ENCODE measurements around the gene UBAC2.
A peak's percentile ranks its signal among the peaks of the same experiment; 100 is the strongest.

UBAC2 gene

GRCh38 chr13:99270518-99270917 is 69.9 kb downstream of the UBAC2 start:
- no peak for DNase-seq (ENCODE audit: low read depth)

GRCh38 chr13:99271249-99271648 is 70.6 kb downstream of the UBAC2 start:
- no peak for DNase-seq (ENCODE audit: low read depth)

- DNase-seq (ENCODE audit: low read depth): no peak
Observed at GRCh38 chr13:99272481-99272880, 71.8 kb downstream of the UBAC2 start.

GRCh38 chr13:99273128-99273527 is 72.5 kb downstream of the UBAC2 start:
- DNase-seq (ENCODE audit: low read depth): no peak

- DNase-seq (ENCODE audit: low read depth): no peak
Observed at GRCh38 chr13:99275093-99275469, 74.4 kb downstream of the UBAC2 start.

GRCh38 chr13:99276706-99277105 is 76.1 kb downstream of the UBAC2 start:
- no peak for DNase-seq (ENCODE audit: low read depth)

GRCh38 chr13:99277629-99278028 is 77.0 kb downstream of the UBAC2 start:
- no peak for DNase-seq (ENCODE audit: low read depth)

- no peak for DNase-seq (ENCODE audit: low read depth)
Observed at GRCh38 chr13:99278200-99278599, 77.5 kb downstream of the UBAC2 start.

- no peak for DNase-seq (ENCODE audit: low read depth)
Observed at GRCh38 chr13:99278843-99279242, 78.2 kb downstream of the UBAC2 start.

GRCh38 chr13:99279637-99280036 is 79.0 kb downstream of the UBAC2 start:
- DNase-seq (ENCODE audit: low read depth): no peak

- no peak for DNase-seq (ENCODE audit: low read depth)
Observed at GRCh38 chr13:99280166-99280565, 79.5 kb downstream of the UBAC2 start.

GRCh38 chr13:99281811-99282263 is 81.2 kb downstream of the UBAC2 start:
- DNase-seq (ENCODE audit: low read depth): peak; percentile 42

- no peak for DNase-seq (ENCODE audit: low read depth)
Observed at GRCh38 chr13:99282264-99283231, 81.9 kb downstream of the UBAC2 start.

- no peak for DNase-seq (ENCODE audit: low read depth)
Observed at GRCh38 chr13:99285432-99286182, 85.0 kb downstream of the UBAC2 start.

- DNase-seq (ENCODE audit: low read depth): no peak
Observed at GRCh38 chr13:99287551-99287950, 86.9 kb downstream of the UBAC2 start.

GRCh38 chr13:99288089-99288488 is 87.4 kb downstream of the UBAC2 start:
- DNase-seq (ENCODE audit: low read depth): no peak

- no peak for DNase-seq (ENCODE audit: low read depth)
Observed at GRCh38 chr13:99289271-99289670, 88.6 kb downstream of the UBAC2 start.

- no peak for DNase-seq (ENCODE audit: low read depth)
Observed at GRCh38 chr13:99289674-99290337, 89.2 kb downstream of the UBAC2 start.

- no peak for DNase-seq (ENCODE audit: low read depth)
Observed at GRCh38 chr13:99290894-99291293, 90.2 kb downstream of the UBAC2 start.

GRCh38 chr13:99293178-99293577 is 92.5 kb downstream of the UBAC2 start:
- DNase-seq (ENCODE audit: low read depth): no peak

- DNase-seq (ENCODE audit: low read depth): no peak
Observed at GRCh38 chr13:99294198-99294597, 93.5 kb downstream of the UBAC2 start.

- DNase-seq (ENCODE audit: low read depth): no peak
Observed at GRCh38 chr13:99294958-99295357, 94.3 kb downstream of the UBAC2 start.
